Neutrophil (primary cell): ENCODE data around the gene SPSB1.

Experiments
- H3K27ac ChIP-seq: fragments of 200-600 bp; sonication (generic); 2 replicates; pipeline ENCODE4 v1.5.1; 2016; ENCODE audit warnings: mild to moderate bottlenecking, moderate library complexity
- H3K27me3 ChIP-seq: fragments of 200-600 bp; sonication (generic); 2 replicates; pipeline ENCODE4 v1.6.0; 2016; ENCODE audit warnings: mild to moderate bottlenecking
- H3K36me3 ChIP-seq: fragments of 200-600 bp; sonication (generic); 2 replicates; pipeline ENCODE4 v1.5.1; 2017
- H3K4me1 ChIP-seq, 2 experiments: fragments of 200-600 bp in 1 of 2; sonication (generic) in 1 of 2; 1 replicate in 1 of 2; 2 replicates in 1 of 2; pipeline versions ENCODE4 v1.5.1 to v1.6.1; 2013 to 2016; ENCODE audit warnings: low read depth in 1 of 2, low read length in 1 of 2, mild to moderate bottlenecking in 1 of 2, moderate library complexity in 1 of 2; ENCODE audit not compliant: control insufficient read depth in 1 of 2, insufficient read depth in 1 of 2
- H3K4me3 ChIP-seq, 2 experiments: fragments of 200-600 bp in 1 of 2; sonication (generic) in 1 of 2; 1 replicate in 1 of 2; 2 replicates in 1 of 2; pipeline ENCODE4 v1.5.1; 2013 to 2016; ENCODE audit warnings: low read depth in 1 of 2, low read length in 1 of 2, mild to moderate bottlenecking in 1 of 2, moderate library complexity in 1 of 2
- H3K9me3 ChIP-seq: fragments of 200-600 bp; sonication (generic); 2 replicates; pipeline ENCODE4 v1.5.1; 2016
- TF ChIP-seq, protein P1 (sequence below): fragments of 200-600 bp; sonication (generic); IDR thresholded peaks from 2 replicates; pipeline ENCODE4 v1.5.1; 2016; ENCODE audit warnings: antibody characterized with exemption

Gene SPSB1

DNA sequence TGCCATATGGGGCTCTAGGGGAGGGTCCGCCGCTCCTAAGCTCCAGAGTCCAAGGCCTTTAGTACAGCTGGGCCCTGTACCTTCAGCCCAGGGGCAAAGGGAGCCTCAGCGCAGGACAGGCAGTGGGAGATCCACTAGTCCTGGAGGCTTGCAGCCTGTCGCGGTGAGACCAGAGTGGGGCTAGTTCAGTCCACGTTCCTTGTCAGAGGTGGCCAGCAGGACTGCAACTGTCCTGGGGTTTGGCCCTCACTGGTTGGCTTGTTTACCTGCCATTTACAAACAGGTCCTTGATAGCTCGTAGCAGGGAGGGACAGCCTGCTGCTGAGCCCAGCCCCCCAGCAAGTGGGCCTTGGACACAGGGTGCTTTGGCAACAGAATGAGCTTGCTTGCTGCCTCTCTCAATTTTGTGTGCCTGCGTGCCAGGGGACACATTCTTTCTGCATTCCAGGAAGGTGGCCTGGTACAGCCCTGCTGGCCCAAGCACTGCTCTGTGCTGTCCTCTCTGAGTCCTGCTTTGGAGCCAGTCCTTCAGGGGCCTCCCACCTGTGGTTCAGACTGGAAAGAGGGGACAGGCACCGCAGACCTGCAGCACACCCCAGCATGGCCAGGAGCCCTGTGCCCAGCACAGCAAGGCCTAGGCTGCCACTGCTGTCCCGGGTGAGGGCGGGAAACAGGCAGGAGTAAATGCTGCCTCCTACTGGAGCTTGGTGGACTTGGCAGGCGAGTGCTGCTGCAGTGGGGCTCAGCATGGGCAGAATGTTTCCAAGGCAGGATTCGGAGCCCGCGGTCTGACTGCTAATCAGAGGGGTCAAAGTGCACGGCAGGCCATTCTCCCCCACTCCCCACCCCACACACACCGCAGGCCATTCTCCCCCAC is 42.9 kb upstream of the SPSB1 start:
- Histone ChIP-seq H3K27me3 (no peaks in the 10 kb centered on the region), H3K9me3 (no peaks in the 10 kb centered on the region), H3K36me3 (peaks cover 54% of the 10 kb centered on the region), H3K27ac (peak overlapping the region; percentile 45), H3K4me1 (peaks cover 33 to 36% of the 10 kb centered on the region in 2 experiments), H3K4me3 (no peak overlapping the region)
- TF ChIP-seq, protein P1, sequence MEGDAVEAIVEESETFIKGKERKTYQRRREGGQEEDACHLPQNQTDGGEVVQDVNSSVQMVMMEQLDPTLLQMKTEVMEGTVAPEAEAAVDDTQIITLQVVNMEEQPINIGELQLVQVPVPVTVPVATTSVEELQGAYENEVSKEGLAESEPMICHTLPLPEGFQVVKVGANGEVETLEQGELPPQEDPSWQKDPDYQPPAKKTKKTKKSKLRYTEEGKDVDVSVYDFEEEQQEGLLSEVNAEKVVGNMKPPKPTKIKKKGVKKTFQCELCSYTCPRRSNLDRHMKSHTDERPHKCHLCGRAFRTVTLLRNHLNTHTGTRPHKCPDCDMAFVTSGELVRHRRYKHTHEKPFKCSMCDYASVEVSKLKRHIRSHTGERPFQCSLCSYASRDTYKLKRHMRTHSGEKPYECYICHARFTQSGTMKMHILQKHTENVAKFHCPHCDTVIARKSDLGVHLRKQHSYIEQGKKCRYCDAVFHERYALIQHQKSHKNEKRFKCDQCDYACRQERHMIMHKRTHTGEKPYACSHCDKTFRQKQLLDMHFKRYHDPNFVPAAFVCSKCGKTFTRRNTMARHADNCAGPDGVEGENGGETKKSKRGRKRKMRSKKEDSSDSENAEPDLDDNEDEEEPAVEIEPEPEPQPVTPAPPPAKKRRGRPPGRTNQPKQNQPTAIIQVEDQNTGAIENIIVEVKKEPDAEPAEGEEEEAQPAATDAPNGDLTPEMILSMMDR: peak; percentile 79

- TF ChIP-seq, protein P1: peak; percentile 2
- no peak overlapping the region for H3K4me3 ChIP-seq
- peaks cover 23 to 27% of the 10 kb centered on the region in 2 experiments for H3K4me1 ChIP-seq
- no peak overlapping the region for H3K27ac ChIP-seq
- H3K27me3 ChIP-seq: no peaks in the 10 kb centered on the region
- no peaks in the 10 kb centered on the region for H3K9me3 ChIP-seq
- peaks cover 54% of the 10 kb centered on the region for H3K36me3 ChIP-seq
Measured at GRCh38 chr1:9250411-9251381, 42.0 kb upstream of the SPSB1 start.

- Histone ChIP-seq H3K27ac (no peak overlapping the region), H3K4me3 (no peak overlapping the region), H3K36me3 (peaks cover 59% of the 10 kb centered on the region), H3K27me3 (no peaks in the 10 kb centered on the region), H3K9me3 (no peaks in the 10 kb centered on the region), H3K4me1 (peaks cover 15 to 19% of the 10 kb centered on the region in 2 experiments)
- TF ChIP-seq, protein P1: no peak
Measured at GRCh38 chr1:9251501-9251900, 41.2 kb upstream of the SPSB1 start.

- H3K27me3 ChIP-seq: no peaks in the 10 kb centered on the region
- H3K9me3 ChIP-seq: no peaks in the 10 kb centered on the region
- H3K36me3 ChIP-seq: peaks cover 52% of the 10 kb centered on the region
- no peak overlapping the region for H3K27ac ChIP-seq
- TF ChIP-seq, protein P1: no peak
- H3K4me3 ChIP-seq: no peak overlapping the region
- H3K4me1 ChIP-seq: peaks cover 10% of the 10 kb centered on the region in 2 experiments
Measured at GRCh38 chr1:9253004-9253403, 39.7 kb upstream of the SPSB1 start.

- Histone ChIP-seq H3K27ac (no peak overlapping the region), H3K9me3 (no peaks in the 10 kb centered on the region), H3K27me3 (no peaks in the 10 kb centered on the region), H3K4me1 (peaks cover 10% of the 10 kb centered on the region in 2 experiments), H3K4me3 (no peak overlapping the region), H3K36me3 (peaks cover 53% of the 10 kb centered on the region)
- TF ChIP-seq, protein P1: no peak
Measured at GRCh38 chr1:9253453-9254105, 39.1 kb upstream of the SPSB1 start.
